Prostate gland (tissue), 2 donors: ENCODE measurements around the gene TPD52L2.

Experiments
- POLR2A ChIP-seq: fragments of 450-650 bp; IDR thresholded peaks from one replicate; pipeline ENCODE4 v1.6.1; 2016; ENCODE audit warnings: antibody characterized with exemption, mild to moderate bottlenecking
- TF ChIP-seq, protein P1 (sequence below), 4 experiments: fragments of 200-600 bp in 2 of 4; fragments of 450-650 bp in 2 of 4; sonication (generic) in 2 of 4; IDR thresholded peaks; 1 replicate in 3 of 4; 2 replicates in 1 of 4; pipeline ENCODE4 v1.5.1; 2016 to 2019; ENCODE audit warnings: antibody characterized with exemption in 4 of 4, mild to moderate bottlenecking in 2 of 4, moderate library complexity in 2 of 4

DNA sequence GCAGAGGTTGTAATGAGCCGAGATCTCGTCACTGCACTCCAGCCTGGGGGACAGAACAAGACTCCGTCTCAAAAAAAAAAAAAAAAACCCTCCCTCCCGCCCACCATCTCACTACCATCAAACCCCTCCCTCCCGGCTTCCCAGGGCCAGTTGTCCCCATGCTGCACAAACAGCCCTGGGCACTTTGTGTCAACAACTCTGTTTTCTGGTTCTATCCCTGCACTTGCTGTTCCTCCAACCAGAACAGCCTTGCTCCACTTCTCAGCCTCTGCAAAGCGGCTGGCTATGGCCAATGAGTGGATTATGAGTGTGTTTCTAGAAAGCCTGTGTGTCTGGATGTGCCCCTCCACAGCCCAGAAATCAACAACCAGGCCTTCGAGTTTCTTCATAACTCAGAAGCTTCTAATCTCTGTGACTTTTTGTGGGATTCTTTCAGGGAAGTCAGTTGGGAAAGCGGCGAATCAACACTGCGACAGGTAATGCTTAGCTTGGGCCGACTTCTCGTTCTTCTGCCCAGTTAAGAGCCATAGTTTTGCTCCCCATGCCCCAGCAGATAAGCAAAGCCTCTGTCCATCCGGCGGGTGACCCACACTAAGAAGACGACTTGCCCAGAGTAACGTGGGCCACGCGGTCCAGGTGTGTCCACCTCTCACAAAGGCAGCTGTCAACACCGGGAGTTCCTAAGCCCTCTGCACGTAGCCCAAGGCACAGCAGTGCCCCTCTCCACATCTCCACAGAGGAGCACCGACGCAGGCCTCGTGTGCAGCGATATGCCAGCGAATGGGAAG, 39.5 kb upstream of the TPD52L2 start:
- TF ChIP-seq, protein P1, sequence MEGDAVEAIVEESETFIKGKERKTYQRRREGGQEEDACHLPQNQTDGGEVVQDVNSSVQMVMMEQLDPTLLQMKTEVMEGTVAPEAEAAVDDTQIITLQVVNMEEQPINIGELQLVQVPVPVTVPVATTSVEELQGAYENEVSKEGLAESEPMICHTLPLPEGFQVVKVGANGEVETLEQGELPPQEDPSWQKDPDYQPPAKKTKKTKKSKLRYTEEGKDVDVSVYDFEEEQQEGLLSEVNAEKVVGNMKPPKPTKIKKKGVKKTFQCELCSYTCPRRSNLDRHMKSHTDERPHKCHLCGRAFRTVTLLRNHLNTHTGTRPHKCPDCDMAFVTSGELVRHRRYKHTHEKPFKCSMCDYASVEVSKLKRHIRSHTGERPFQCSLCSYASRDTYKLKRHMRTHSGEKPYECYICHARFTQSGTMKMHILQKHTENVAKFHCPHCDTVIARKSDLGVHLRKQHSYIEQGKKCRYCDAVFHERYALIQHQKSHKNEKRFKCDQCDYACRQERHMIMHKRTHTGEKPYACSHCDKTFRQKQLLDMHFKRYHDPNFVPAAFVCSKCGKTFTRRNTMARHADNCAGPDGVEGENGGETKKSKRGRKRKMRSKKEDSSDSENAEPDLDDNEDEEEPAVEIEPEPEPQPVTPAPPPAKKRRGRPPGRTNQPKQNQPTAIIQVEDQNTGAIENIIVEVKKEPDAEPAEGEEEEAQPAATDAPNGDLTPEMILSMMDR (IDR thresholded peaks at IDR 0.05): no peak
- no peak for TF ChIP-seq POLR2A
